ENCODE results near the gene GAB3.

The GAB3 gene, protein sequence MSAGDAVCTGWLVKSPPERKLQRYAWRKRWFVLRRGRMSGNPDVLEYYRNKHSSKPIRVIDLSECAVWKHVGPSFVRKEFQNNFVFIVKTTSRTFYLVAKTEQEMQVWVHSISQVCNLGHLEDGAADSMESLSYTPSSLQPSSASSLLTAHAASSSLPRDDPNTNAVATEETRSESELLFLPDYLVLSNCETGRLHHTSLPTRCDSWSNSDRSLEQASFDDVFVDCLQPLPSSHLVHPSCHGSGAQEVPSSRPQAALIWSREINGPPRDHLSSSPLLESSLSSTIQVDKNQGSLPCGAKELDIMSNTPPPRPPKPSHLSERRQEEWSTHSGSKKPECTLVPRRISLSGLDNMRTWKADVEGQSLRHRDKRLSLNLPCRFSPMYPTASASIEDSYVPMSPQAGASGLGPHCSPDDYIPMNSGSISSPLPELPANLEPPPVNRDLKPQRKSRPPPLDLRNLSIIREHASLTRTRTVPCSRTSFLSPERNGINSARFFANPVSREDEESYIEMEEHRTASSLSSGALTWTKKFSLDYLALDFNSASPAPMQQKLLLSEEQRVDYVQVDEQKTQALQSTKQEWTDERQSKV

DNA sequence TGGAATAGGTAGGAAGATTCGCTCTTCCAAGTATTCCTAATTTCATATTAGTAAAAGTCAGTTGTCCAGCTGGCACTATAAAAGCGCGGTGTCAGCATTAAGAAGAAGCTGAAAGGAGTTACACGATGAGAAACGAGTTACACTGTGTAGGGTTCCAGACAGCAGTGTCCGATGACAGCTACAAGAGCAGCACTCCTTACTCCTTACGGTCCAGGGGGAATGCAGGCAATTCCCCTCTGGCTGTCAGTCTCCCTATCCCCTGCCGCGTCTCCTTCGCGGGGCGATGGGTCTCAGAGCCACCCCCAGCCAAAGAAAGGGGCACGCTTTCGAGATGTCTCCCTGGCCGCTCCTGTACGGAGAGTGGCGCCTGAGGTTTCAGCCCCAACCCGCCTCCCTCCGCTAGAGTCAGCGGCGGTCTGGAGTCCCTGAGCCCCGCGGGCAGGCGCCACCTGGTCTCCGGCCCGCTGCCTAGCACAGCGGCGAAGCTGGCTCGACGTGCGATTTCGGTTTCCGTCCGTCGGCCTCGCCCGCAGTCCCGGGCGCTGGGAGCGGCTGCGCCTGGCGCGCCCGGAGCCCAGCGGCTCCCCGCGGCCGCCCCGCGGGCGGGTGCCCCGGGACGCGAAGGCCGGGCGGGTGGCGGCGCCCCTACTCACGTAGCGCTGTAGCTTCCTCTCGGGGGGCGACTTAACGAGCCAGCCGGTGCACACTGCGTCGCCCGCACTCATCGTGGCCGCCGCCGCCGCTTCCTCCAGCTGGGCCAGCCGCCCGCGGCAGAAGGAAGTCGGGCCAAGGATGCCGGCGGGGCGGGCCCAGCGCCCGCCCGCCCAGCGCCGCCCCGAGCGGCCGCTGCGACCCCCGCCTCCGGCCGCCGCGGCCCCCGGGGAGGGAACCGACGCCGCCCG is at the start of gene GAB3:
Gene GAB3, minus strand, starts transcription at position 777 of the 902 bp plus-strand sequence. Its CDS starts 52 bp downstream, at position 725.
- DNase-seq (ENCODE audit: low read depth, low spot score): no peak

DNA sequence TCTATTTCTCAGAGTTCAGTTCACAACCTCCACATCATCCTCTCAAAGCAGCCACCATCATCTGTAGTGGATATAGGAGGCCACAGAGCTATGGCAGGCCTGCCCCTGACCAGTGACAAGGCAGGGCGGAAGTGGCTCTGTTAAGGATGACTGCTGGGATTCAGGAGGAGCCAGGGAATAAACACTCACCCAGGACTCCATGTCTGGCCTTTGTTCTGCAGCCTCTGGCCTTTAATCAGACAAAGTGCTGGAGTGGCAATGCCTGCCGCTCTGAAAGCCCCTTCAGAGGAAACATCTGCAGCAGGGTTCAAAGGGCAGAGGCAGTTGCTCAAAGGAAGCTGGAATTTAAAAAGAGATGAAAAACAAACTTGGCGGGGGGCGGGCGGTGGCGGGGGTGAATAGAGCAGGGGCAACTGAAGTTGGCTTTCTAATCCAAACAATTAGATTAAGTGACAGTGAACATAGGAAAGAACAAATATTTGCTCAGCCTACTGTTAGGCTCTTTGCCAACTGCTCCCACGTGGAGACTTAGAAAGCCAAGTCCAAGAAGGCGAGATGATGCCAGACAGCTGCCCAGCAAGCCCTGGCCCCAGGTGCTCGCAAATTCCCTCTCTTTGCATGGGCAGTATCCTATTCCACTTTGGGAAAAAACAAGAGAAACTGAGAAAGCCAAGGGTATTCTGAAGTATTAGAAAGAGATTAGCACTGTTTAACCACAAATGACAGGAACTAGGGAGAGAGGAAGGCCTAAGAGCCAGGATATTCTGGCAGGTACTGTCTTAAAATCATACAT is 48.9 kb upstream of the GAB3 start:
- DNase-seq (ENCODE audit: low read depth, low spot score): peak; percentile 41

DNA sequence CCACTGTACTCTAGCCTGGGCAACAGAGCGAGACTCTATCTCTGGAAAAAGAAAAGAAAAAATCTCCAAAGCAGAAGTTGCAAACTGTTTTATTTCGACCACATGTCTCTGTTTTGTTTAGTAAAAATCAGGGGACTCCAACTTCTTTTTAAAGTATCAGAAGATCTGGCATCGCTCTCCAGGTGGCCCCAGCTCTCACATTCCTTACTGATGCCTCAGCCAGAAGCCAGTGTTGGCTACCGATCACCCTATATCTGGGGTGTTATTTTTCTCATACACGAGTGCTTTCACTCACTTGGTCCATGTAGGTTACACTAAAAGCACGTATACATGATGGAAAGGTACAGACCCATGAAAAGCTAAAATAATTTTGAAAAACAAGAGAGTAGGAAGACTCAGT is 46.1 kb upstream of the GAB3 start:
- no peak for DNase-seq (ENCODE audit: low read depth, low spot score)

DNA sequence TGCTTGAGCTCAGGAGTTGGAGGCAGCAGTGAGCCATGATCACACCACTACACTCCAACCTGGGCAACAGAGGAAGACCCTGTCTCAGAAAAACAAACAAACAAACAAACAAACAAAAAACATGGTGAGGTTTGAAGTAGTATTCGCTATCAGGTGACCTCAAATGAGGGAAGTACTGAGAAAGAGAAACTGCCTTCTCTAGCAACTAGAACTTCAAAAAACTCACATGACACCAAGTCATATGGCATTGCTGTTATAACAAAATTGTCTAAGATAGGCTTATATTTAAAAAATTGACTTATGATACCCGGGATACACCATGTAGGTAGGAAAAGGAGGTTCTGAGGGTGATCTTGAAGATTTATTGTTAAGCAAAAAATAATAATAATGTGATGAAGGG is 44.1 kb upstream of the GAB3 start:
- no peak for DNase-seq (ENCODE audit: low read depth, low spot score)

DNA sequence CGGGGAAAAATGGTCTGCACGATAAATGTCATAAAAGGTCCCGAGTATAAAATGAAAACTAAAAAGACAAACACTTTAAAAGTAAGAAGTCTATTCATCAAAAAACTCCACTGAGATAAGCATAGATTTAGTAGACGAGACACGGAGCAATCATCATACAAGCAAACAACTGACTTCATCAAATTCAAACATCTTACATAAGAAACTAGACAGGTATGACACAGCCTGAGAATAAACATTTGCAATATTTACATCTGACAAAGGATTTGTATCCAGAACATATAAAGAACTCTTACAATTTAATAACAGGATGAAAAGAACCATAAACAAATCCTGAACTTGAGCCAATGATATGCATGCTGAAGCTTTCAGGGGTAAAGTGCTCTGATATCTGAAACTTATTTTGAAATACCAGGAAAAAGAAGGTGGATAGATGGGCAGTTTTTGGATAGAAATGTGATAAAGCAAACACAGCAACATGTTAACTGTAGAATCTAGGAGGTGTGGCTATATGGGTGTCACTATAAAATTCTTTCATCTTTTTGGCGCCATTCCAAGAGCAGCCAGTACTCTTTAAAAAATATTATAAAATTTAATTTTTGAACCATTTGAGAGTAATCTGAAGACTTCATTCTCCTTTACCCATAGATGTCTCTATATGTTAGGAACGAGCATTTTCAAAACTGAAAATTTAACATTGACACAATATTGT is 42.4 kb upstream of the GAB3 start:
- no peak for DNase-seq (ENCODE audit: low read depth, low spot score)

DNA sequence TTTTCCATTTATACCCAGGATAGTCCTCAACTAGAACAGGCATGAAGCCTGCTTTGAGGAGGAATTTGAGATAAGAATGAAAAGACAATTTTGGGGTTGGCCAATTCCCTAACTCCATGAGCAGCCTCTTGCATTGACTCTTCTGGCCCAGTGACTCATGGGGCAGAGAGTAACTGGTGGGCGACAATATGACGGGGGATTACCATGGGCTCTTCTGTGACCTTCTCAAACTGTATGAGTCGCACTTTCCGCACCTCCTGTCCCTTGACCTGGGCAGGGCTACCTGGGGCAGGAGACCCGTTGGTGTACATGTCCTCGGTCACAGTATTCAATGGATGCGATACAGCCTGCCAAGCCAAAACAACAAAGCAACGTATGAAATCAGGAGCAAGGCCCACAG is 41.1 kb upstream of the GAB3 start:
- DNase-seq (ENCODE audit: low read depth, low spot score): no peak

DNA sequence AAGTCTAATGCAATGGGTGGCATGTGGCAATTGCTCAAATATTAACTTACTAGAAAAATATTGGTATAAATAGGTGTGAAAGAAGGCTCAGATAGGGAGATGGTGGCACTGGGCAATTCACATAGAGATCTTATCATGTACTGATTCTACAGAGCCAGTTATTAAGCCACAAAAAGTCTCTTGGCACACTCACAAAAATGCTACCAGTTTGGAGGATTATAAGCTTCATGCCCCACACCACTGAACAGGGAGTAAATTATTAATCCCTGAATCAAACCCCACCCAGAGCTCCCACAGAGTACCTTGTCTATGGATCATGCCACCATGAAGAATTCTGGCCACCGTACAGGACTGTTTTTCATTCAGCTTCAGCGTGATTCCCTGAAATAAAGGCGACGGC is 40.6 kb upstream of the GAB3 start:
- DNase-seq (ENCODE audit: low read depth, low spot score): no peak

DNA sequence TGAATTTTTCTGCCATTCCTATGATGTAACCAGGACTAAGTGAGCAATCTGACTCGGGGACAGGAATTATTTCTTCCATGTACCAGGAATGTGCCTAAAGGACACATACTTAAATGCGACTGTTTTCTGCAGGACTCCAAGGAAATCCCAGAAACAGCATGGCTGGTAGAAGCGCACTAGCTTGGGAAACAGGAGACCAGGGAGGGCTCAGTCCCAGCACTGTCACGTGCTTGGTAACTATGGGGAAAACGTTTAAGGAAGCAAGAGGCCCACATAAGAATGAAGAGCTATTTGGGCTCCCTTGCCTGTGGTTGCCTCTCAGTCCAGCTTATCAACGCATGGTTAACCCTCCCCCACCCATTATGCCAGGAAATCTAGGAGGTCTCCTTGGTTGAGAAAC is 34.8 kb upstream of the GAB3 start:
- DNase-seq (ENCODE audit: low read depth, low spot score): no peak

DNA sequence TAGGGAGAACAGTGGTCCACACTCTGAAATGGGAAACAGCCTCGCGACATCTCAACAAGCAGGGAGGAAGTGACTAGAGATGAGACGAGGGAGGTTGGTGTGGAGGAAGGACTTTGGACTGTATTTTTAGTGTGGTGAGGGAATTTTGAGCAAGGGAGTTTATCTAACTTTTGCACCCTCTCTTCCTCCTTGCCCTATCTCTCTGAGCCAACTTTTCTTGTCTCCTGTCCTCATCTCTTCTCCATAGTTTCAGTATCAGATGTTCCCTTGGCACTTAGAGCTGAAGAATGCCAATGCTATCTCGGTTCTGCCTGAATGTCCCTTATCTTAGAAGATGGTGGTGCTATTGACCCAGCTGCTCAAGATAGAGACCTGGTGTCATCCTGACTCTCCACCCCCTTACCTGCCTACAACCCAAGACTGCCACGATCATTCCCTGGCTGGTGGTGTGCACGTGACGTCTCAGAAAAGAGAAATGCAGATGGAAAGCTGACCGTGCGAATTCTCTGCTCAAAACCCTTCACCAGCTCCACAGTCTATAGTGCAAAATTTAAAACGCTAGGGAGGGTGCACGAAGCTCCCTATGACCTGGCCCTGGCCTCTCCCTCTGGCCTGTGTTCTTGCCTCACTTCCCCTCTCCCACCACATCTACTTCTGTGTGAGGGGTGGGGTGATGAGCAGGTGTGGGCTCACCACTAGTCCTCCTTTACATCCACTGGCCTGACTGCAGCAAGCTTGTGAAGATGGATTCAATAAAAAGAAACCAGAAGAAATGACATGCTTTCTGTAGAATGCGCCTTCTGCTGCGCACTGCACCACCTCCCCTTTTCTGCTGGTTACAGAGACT is 33.5 kb upstream of the GAB3 start:
- DNase-seq (ENCODE audit: low read depth, low spot score): no peak

DNA sequence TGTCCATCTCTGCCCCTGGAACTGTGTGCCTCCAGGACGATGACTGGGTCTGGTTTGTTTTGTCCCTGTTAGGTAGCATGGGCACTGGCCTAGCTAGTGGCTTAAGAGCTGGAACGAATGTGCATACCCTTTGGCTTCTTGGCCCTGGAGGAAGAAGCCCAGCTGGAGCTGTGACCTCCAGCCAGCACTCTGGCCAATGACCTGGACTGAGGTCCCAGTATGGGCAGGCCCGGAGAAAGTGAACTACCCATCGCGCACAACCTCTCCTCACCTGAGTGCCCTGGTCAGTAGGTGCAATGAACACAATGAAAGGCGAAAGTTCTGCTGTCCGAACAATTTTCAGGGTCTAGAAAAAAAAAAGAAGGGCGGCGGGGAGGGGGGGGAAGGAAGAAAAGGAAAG is 30.1 kb upstream of the GAB3 start:
- no peak for DNase-seq (ENCODE audit: low read depth, low spot score)

DNA sequence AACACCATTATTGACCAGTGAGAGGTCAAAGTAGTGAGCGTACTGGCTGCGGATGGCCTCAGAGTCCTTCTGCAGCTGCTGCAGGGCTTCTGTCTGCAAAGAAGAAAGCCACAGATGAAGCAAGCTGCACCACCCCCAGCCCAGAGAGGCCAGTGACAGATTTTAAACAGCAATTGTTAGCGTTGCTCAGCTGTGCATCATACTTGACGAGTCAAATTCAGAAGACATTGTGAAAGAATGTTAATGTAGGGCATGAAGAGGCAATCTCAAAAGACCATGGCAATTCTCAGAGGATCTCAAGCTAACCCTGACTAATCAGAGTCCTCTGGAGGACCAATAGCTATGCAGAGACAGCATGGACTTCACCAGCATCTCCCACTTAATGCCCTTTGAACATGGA is 28.4 kb upstream of the GAB3 start:
- DNase-seq (ENCODE audit: low read depth, low spot score): no peak

DNA sequence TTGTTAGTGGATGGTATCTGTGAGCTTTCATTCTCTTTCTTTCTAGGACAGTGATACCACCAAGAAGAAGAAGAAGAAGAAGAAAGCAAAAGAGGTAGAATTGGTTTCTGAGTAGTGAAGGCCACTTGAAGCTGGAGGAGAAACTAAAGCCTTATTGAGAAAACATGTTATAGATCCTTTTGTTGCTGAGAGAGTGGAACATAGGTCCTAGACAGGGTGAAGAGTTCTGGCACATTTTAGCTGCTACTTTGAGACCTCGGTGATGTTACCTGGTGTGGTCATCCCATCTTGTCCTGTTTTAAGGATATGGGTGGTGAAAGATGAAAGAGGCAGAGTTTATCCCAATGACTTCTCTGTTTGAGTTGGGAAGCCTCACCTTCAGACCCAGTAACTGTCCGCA is 25.9 kb upstream of the GAB3 start:
- no peak for DNase-seq (ENCODE audit: low read depth, low spot score)

DNA sequence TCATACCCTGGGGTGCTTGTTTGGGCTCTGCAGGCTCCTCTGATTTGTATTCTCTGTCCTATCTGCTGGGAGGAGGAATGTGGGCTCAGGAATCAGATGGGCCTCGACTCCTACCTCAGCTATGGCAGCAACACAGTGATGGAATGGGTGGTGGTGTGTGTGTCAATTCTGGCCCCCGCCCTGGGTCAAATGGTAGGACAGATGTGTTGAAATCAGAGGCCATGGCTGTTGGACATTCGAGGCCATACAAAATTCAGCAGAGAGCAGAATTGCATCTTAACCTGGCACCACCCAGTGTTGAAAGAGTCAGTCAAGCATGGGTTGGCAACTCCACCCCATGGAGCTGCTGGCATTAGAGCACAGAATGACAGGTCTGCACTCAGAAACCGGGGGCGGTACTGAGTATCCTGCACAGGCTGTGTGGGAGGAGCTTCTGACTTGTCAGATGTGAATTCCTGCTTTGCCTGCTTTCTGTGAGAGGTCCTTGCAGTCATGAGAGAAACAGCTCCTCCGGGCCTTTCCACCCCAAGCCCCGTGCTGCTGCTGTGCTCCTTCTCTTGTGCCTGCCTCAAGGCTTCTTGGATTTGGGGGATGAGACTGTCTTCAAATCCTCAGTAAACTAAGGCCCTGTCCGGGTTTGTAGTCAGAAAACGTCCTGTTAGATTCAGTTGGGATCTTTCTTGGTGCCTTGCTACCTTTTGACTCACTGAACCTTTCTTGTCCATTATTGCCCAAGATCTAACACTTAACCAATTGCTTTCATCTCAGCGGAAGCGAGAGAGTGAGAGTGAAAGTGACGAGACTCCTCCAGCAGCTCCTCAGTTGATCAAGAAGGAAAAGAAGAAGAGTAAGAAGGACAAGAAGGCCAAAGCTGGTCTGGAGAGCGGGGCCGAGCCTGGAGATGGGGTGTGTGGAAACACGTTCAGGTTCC is 24.8 kb upstream of the GAB3 start:
- DNase-seq (ENCODE audit: low read depth, low spot score): no peak

DNA sequence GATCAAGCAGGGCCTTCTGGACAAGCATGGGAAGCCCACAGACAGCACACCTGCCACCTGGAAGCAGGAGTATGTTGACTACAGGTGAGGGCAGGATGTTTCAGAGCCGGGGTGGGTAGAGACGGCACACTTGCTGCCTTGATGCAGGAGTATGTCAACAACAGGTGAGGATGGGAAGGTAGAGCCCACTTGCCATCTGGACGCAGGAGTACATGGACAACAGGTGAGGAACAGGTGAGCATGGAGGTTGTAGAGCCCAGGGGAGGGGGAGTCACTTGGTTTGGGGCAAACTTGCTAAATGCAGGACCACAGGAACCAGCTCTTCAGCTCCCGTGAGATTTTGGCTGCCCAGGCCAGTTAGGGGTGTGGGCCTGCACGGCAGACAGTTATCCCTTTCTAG is 23.7 kb upstream of the GAB3 start:
- no peak for DNase-seq (ENCODE audit: low read depth, low spot score)

DNA sequence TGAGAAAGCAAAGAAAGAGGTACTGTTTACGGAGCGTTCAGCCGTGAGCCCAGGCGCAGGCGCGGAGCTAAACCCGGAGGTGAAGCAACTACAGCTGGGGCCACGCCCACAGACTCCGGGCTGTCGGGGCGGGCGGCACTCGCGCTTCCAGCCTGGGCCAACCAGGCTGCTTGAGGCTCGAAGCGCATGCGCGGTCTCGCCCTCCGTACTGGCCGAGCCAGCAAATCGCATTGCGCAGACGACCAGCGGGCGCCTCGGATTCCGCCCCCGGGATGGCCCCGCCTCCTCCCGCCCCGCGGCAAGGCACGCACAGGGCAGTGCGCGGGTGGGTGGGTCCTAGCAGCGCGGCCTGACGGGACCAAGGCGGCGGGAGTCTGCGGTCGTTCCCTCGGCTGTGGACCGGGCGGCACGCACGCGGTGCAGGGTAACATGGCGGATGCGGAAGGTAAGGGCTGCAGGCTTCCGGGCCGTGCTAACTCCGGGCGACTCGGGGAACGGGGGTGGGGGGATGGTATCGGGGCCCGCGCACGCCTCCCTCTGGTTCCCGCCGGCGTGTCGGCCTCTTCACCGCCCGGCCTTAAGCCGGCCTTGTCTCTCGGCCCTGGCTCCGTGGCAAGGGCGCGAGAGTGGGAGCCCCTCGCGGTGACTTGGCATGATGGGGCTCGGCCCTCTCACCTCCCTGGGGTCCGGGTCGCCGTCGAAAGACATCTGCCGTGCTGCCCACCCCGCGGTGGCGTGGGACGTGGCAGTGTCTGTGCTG is 11.8 kb upstream of the GAB3 start, which contains the start of gene DKC1:
Gene DKC1, plus strand, starts transcription at position 328 of the 760 bp plus-strand sequence. Its CDS starts 102 bp downstream, at position 430.
- peak; percentile 90 for DNase-seq (ENCODE audit: low read depth, low spot score)

DNA sequence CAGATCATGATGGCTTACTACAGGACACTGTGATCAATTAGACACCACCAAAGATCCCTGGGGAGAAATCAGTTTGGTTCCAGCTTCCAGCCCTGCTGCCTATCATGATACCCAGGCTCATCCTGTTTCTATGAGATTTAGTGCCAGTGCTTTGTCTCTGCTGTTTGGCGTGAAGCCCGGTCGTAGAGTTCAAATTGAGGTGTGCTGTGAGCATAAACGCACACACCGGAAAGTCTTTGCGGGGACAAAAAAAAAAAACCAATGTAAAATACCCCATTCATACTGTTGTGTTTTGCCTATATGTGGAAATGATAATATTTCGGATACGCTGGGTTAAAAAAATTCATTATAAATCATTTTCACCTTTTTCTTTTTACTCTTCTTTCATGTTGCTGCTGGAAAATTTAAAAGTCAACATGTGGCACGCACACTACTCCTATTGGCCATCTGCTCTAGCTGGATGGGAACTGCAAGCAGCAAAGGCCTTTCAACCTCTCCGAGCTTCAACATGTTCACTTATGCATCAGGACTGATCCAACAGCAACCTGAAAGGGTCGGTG is 11.2 kb upstream of the GAB3 start:
- DNase-seq (ENCODE audit: low read depth, low spot score): no peak

DNA sequence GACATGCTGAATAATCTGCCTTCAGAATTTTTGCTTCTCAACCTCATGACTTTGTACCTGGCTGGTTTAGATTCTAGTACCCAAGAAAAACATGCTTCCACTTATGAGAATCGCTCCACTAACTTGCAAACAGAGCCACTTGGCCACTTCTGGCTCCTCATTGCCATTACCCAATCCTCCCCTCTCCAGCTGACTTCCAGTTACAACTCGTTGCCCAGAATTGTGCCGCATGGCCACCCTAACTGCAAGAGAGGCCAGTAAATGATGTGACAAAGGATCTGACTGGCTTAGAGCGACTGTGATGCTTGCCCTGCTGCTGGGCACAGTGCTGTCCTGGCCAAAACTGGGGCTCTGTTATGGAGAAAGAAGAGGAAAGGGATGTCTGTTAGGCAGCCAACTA is 7.8 kb upstream of the GAB3 start:
- no peak for DNase-seq (ENCODE audit: low read depth, low spot score)

Data from brain pericyte (primary cell).